ENCODE results near the gene TSPAN33.
A peak's percentile ranks its signal among the peaks of the same experiment; 100 is the strongest.

The TSPAN33 gene

DNA sequence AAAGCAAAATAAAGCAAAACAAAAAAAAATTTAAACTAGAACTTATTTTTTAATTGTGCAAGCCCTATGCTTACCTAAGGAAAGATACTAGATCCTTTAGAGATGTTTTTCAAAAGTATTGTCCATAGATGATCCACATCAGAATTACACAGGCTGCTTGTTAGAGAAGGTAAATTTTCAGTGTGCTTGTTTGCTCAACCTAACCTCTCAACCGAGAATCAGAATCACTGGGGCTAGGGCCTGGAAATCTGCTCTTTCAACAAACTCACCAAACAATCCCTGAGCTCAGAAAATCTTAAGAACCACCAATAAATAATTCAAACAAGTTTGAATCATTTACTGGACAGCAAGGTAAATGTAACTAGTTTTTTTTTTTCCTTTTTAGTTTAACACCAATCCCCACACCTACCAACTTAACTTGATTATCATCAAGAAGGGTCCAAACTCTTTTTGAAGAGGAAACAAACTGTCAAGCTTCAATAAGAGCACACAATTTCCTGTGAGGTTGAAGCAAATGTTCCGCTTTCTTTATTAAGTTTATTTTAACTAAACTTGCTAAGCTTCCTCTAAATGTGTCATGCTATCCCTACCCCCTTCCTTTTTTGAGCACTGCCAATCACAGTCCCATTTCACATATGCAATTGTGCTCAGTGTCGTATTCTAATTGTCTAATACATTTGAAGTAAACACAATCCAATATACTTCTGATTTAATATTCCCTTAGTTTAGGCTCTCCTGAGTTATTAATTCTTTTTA is 7.4 kb upstream of the TSPAN33 start:
- DNase-seq: no peak

DNA sequence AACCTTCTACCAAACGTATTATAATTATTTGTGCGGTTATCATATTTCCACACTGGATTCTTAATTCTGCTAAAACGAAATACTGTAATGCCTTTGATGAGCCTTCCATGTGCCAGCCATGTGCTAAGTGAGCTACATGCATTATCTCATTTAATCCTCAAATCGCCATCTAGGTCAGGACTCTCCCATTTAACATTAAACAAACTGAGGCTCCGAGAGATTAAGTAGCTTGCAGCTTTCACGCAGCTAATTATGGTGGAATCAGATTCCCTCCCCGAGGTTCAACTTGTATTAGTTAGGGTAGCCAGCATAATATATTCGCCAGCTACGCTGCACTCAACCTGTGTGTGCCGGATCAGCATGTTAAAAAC is 798 bp upstream of the TSPAN33 start:
- DNase-seq: no peak

DNA sequence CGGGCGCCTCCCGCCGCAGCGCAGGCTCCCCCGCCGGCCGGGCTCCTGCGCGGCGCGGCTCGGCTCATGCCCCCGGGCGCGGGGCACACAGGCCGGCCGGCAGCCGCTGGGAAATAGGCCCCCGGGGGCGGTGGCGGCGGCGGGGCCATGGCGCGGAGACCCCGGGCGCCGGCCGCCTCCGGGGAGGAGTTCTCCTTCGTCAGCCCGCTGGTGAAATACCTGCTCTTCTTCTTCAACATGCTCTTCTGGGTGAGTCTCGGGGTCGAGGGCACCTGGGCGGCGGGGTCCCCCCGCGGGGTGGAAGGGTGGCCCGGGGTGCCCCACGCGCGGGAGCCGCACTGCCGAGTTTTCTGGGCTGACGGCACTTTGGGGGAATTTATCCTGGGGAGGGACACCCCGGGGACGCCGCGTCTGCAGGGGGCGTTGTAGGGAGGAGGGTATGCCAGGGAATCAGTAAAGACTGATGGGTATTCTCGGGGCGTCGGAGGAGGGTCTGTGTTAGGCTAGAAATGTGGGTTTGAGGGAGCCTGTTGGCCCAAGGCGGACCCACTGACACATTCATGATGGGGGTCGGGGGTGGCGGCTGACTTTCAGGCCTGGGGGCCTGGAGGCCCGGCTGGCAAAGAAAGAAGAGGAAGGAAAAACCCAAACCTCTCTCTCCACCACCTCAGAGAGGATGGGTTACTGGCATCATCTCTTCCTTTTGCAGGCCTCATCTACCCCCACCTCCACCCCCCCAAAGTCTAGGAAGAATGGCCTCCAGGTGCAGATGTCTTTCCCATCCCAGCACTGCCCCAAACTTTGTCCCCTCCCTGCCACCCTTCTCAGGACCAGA is 544 bp downstream of the TSPAN33 start:
- DNase-seq: no peak

DNA sequence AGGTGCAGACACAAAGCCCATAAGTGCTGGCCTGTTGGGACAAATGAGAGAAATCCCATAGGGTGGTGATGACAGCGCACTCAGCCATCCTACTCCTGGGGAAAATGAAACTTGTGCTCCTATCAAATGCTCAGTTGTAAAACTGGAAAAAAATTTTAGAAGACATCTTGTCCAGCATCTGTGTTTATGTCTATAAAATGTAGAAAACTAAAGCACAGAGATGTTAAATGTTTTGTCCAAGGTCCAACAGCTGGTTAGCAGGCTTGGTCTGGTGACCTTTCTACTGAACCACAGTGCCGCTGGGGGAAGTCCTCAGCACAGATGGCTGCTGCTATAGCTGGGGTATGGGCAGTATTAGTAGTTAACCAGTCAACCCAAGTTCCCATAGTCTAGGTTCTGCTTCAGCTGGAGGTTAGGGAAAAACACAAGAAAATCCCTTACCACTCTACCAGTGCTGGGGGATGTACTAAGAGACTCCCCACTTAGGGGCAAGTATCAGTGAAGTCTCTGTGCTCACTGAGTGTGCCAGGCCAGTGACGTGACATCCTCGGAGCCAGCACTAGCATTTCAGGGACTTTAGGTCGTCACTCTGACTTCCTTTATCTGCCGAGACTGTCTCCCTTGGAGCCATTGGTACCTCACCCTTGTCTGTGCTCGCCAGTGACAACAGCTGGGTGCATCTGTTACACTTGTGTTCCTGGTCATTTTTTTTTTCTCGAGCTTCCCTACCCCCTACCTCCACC is 1.9 kb downstream of the TSPAN33 start:
- no peak for DNase-seq

DNA sequence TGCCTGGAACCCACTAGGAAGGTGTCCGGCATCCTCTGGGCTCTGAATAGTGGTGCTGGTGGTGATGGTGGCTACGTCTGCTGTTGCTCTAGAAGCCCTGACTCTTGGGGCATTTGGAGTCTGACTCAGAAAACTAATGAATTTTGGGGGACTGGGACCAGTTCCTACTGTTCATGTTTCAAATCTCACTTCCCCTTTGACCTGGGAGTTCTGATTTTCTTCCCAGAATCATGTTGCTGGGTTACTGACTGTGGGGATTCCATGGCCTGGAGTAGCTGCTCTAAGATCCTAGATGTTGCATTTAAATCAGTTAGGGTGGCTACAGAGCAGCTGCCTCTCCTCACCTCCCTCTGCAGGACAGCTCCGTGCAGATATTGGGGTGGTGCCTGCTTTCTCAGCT is 3.2 kb downstream of the TSPAN33 start:
- no peak for DNase-seq

DNA sequence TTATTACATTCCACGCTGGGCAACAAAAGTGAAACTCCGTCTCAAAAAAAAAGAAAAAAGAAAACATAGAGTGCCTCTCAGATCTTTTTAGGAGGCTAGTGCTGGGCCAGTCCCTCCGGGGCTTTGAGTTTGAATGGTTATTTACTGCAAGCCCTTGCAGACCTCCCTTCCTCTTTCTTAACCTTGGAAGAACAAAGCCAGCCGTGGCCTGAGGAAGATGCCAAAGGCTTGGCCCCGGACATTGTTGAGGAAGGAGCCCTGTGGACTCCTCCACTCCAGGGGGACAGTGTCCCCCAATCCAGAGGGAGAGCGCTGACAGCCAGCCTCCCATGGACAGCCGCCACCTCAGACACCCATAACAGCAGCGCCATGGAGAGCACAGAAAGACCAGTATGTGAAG is 5.0 kb downstream of the TSPAN33 start:
- DNase-seq: no peak

DNA sequence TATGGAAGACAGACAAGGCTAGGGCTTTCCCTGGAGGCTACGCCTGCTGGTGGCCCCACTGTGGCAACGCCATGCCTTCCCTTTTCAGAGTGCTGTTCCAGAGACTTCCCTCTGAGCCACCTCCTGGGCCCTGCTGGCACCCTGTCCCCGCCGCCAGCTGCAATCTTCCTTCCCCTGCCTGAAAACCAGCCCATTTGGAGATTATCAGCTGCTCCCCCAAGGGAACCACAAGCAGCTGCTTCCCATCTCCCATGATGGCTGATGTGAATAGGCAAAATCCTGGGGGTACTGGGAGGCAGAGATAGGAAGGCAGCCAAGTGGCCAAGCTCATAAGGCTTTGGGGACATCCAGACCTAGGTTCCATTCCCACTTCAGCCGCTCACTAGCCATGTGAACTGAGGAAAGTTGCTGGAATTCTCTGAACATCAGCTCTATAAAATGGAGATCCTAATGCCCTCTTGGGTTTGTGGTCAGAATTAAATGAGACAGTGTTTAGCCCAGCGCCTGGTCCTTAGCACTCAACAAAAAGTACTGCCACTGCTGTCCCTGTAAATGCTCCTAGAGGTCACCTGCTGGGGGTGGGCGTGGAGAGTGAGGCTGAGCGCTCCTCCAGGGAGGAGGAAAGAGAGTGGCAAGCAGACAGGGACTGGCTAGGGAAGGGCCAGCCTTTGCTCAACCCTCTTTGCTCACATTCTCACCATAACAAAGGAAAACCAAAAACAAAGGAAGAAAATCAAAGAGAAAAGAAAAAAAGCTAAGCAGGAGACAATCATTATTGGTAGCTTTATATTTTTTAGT is 5.9 kb downstream of the TSPAN33 start:
- DNase-seq: no peak

DNA sequence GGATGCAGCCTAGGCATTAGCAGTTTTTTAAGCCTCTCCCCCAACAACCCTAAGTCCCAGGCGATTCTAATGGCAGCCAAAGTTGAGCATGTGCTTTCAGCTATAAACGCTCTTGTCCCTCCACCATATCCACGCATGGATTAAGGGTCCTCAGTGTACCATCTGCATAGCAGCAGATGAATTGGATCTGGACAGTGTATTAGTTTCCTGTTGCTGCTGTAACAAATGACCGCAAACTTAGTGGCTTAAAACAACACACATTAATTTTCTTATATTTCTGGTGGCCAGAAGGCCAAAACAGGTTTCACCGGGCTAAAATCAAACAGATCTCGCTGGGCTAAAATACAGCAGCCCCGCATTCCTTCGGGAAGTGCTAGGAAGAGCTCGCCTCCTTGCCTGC is 13.1 kb downstream of the TSPAN33 start:
- DNase-seq: no peak

DNA sequence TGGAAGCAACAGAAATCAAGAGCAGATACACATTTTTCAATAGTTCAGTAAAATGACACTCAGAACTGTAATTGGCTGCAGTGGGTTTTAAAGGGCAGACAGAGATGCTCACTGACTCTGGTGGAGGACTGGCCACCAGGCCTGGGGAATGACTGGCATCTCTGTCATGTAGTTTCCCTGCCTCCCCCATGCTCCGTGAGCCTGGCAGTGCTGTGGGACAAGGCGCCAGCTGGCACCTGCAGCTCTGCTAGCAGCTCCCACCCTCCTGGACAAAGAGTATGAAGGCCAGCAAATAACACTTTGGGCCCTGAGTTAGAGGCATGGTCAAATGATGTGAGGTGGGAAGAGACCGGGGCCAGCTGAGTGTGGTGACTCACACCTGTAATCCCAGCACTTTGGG is 15.0 kb downstream of the TSPAN33 start:
- DNase-seq: no peak

DNA sequence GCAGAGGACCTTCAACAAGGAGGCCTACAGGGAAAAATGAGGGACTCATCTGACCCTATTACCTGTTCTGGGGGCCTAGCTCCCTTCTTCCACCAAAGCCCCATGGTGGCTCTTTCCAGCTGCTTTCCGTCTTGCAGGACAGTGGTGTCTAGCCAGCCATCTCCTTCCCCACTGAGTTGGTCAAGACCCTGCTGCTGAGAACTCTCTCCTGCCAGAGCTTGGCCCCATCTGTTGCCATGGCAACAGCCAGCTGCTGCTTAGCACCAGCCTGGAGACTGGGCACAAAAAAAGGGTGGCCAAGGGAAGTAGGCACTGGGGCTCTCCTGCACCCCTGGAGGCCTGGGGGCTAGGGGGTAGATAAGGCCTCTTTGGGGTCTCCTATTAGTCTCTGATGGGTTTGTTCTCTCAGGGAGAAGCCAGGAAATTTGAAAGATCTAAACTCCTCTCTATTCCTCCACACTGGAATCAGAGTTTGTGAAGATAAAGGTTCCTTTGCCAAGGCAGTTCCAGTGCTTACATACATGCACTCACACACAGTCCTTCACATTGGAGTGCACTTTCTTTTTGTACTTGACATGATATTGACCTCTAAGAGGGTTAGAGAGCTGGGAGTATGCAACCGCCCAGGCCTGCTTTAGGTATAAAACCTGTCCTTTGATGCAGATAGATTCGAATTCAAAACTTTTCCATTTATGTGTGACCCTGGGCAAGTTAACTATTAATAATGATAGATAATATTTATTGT is 15.8 kb downstream of the TSPAN33 start:
- peak; percentile 55 for DNase-seq

DNA sequence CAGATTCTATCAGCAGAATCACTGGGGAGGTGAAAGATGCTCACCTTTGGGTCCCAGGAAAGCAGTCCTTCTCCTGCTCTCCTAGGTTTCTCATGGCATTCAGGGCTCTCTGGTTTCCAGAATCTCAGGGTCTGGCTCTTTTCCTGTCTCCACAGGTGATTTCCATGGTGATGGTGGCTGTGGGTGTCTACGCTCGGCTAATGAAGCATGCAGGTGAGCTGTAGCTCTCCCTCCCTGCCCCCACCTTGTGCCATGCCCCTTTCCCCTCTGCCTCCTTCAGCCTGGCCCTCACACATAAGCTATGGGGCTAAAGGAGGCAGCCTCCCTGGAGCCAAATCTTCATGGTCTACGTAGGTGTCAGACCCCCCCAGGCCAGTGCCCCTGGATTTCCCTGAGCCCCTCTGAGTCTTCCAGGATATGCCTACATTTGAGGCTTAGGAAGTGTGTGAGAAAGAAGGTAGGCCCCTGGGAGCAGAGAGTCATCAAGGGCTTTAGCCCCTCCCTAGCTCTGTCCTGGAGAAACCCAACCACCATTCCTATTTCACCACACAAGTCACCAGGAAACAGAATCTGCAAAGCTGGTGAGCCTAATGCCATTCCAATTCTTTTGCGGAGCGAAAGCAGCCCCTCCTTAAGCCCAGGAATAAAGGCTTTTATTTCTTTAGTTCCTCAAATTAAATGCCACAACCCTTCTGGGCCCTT is 17.2 kb downstream of the TSPAN33 start:
- DNase-seq: no peak

DNA sequence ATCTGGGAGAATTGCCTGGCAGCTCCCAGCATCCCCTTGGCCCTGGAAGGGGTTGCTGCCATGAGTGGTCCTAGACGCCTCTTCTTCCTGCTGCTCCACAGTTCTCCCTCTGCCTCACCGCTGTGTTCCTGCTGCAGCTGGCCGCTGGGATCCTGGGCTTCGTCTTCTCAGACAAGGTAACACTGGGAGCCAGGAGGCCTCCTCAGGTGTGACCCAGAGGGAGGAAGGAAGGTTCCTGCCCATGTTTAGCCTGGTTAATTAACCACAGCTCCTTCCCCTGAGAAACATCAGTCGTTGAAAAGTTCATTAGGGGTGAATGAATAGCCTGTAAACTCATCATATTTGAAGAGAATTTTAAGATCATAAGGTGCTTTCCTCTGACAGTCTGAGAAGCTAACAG is 18.2 kb downstream of the TSPAN33 start:
- no peak for DNase-seq

DNA sequence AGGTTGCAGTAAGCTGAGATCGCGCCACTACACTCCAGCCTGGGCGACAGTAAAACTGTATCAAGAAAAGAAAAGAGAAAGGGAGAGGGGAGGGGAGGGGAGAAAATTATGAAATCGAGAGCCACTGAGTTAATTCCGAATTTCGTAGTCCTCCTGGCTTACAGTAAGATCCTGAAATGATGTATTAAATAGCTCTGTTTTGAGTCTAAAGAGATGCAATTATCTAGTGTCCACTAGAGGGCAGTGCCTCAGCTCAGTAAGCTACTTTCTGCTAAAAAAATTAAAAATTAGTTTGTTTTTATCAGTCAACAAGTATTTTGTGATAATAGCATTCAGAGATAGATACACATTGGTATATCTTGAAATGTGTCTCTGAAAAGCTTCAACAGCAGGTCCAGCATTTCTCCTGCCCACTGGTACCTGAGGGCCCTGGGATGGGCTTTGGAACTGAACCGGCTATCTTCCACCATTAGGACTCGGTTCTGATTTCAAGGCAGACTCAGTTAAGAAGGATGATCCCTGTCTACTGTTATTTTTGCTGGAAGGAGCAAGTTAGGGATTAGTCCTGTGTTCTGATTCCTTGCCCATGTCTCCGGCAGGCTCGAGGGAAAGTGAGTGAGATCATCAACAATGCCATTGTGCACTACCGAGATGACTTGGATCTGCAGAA is 19.5 kb downstream of the TSPAN33 start:
- DNase-seq: peak; percentile 2

DNA sequence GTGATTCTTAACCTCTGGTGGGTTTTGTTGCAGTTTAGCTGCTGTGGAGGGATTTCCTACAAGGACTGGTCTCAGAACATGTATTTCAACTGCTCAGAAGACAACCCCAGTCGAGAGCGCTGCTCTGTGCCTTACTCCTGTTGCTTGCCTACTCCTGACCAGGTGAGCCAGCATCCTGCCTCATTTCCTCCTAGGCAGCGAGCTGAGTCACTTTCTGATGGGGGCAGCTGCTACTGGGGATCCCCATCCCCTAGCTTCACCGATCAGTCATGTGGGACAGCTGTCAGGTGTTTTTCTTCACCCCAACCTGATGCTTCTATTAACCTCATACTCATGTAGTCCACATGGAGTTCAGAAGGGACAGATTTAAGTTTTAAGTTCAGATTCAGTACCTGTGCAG is 22.2 kb downstream of the TSPAN33 start:
- no peak for DNase-seq

DNA sequence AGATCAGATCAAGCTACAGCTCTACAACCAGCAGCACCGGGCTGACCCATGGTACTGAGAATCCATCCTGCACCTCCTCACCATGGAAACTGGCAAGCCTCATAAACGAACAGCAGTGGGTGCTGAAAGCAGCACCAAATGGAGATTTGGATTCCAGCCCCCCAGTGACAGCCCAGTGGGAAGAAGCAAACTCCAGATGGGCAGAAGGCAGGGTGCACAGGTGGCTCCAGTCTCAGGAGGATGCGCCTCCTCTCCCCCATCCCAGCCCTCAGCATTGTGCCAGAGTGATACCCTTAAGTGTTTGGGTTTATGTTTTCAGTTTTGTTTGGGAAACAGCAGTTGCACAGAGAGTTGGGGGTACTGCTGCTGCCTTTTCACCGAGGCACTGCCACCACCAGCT is 23.3 kb downstream of the TSPAN33 start:
- no peak for DNase-seq

DNA sequence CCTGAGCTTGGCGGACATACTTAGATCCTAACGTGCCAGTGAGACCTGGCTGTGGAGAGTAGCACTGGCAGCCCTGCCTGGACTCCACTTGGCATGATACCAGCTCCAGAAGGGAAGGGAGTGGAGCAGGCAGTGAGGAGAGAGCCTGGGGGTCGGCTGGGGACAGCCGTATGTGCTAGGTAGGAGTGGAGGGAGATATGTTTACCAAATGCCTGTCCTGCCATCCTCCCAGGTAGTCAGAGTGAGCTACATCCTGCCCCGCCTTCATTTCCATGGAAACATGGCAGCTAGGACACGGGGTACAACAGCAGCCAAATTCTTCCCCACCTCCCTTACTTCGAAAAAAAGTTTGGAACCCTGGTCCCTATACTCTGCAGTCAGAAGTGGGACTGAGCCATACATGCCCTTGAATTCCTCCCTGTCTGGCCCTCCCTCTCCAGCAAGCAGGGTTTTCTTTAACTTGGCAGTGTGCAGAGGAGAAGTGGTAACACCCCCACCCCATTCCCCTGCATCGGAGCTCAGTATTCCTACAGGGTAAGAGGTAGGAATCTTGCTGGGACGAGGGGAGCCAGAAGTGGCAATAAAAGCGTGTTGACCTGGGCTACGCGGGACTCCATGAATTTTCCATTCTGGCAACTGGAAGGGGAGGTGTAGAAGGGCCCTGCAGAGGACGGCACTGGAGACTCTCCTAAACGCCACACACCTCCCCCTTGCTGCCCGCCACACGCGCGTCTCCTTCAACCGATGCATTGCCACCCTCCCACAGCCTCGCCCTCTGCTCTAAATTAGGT is 23.9 kb downstream of the TSPAN33 start:
- DNase-seq: peak; percentile 23

DNA sequence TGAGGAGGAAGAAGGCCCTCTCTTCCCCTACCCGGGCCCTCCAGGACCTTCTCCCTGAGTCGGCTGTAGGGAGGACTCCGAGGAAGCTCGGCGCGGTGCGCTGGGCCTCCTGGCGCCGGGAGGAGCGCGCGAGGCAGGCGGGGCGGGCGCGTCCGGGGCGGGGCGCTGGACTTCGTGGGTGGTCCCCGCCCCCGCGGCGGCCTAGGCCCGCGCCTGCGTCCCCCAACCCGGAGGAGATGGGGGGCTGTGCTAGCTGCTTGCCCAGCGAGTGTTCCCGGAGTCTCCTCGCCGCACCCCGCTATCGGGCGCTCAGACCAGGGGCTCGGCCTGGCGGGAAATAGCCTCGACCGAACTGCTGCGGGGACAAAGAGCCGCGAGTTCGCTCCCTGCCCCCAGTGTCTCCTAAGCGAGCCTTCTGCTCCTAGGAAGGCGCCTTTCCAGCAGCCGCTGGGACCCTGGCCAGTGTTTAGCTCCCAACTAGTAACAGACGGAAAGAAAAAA is 24.7 kb downstream of the TSPAN33 start:
- DNase-seq: peak; percentile 34

DNA sequence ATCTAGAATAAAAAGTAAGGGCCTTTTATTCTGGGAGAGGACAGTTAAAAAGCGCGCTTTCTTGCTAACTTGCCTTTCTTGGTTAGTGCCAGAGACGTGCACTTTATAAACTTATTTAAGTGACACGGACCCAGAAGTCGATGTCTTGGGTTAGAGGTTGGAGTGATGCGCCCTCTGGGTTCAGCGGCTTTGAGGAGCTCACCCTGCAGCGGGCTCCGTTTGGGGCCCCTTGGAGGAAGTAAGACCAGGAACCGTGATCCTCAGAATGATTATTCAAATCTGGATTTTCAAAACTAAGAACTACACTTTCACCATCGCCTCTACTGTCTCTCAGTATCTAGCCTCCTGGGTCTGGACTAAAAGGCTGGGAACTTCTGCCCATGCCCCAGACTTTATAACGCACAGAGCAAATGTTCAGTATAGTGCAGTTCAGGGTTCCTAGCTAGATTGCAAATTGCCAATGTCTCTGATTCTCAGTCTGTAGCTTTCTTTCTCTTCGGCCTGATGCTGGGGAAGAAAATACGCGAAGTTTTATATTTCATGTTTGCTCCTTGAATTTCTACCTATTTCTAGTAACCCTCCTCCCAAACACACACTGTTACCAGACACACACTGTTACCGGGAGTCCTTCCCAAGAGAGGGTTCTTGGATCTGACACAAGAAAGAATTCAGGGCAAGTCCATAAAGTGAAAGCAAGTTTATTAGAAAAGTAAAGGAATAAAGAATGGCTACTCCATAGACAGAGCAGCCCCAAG is 25.4 kb downstream of the TSPAN33 start:
- DNase-seq: no peak

DNA sequence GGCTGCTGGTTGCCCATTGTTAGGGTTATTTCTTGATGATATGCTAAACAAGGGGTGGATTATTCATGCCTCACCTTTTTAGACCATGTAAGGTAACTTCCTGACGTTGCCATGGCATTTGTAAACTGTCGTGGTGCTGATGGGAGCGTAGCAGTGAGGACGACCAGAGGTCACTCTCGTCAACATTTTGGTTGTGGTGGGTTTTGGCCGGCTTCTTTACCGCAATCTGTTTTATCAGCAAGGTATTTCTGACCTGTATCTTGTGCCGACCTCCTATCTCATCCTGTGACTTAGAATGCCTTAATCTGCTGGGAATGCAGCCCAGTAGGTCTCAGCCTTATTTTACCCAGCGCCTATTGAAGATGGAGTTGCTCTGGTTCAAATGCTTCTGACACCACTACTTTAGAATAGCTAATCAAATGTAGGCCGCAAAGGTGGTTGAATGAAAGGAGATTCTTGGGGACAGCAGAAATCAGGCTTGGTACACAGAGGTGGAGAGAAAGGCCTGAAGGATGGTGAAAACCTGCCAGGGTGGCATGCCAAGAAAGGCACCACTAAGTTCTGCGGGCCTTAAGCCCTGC is 26.0 kb downstream of the TSPAN33 start:
- no peak for DNase-seq
